NB4 (cell line): ENCODE measurements around the gene ASIC2.

Experiments used
- CTCF ChIP-seq: IDR thresholded peaks from one replicate; pipeline ENCODE4 v1.5.1; 2012; ENCODE audit warnings: low read depth, low read length
- MYC ChIP-seq: IDR thresholded peaks from 2 replicates; pipeline ENCODE4 v1.6.1; 2011; ENCODE audit warnings: low read depth, low read length

- no peak for TF ChIP-seq CTCF
- TF ChIP-seq MYC: no peak
Observed at GRCh38 chr17:33056399-33057146, 236.5 kb downstream of the ASIC2 start.
